GM12865 (cell line): ENCODE measurements around the gene SEMA6A.

ENCODE experiments used
- DNase-seq: peaks from one replicate; pipeline ENCODE4 v3.0.0; 2010; ENCODE audit warnings: low read depth
- H3K4me3 ChIP-seq: 2 replicates; pipeline ENCODE4 v1.5.1; 2011; ENCODE audit warnings: mild to moderate bottlenecking, low read depth, low read length, control low read depth
- TF ChIP-seq, protein P1 (sequence below): IDR thresholded peaks from 2 replicates; pipeline ENCODE4 v1.5.1; 2011; ENCODE audit warnings: low read length, control low read depth, low read depth, inconsistent platforms; ENCODE audit not compliant: insufficient read depth; ENCODE audit errors: missing control alignments

The SEMA6A gene

DNA sequence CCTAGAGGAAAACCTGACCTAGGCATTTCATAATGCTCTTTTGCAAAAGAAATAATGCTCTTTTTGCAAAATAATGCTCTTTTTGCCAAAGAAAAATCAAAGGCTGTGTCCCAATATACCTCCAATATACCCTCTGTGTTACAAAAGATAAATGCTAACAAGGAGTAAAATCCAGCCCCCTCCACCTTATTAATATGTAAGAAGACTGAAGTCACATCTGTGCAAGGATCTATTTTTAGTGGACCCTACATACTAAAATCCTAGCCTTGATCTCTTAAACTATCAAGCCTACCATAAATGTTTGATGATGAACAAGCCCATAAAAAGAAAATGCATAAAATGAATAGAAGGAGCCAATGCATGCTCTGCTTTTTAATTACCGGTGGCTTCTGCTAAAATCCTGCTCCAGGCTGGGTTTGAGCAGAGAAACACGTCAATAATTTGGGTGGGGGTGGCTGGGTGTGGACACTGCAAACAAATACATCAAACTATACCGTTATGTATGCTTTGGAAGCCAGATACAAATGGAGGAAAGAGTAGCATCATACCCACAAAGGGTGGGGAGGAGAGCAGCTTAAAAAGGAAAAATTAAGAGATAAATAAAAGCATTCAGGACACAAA is 131.6 kb downstream of the SEMA6A start:
- DNase-seq: no peak
- no peak overlapping the region for H3K4me3 ChIP-seq
- TF ChIP-seq, protein P1, sequence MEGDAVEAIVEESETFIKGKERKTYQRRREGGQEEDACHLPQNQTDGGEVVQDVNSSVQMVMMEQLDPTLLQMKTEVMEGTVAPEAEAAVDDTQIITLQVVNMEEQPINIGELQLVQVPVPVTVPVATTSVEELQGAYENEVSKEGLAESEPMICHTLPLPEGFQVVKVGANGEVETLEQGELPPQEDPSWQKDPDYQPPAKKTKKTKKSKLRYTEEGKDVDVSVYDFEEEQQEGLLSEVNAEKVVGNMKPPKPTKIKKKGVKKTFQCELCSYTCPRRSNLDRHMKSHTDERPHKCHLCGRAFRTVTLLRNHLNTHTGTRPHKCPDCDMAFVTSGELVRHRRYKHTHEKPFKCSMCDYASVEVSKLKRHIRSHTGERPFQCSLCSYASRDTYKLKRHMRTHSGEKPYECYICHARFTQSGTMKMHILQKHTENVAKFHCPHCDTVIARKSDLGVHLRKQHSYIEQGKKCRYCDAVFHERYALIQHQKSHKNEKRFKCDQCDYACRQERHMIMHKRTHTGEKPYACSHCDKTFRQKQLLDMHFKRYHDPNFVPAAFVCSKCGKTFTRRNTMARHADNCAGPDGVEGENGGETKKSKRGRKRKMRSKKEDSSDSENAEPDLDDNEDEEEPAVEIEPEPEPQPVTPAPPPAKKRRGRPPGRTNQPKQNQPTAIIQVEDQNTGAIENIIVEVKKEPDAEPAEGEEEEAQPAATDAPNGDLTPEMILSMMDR: no peak

DNA sequence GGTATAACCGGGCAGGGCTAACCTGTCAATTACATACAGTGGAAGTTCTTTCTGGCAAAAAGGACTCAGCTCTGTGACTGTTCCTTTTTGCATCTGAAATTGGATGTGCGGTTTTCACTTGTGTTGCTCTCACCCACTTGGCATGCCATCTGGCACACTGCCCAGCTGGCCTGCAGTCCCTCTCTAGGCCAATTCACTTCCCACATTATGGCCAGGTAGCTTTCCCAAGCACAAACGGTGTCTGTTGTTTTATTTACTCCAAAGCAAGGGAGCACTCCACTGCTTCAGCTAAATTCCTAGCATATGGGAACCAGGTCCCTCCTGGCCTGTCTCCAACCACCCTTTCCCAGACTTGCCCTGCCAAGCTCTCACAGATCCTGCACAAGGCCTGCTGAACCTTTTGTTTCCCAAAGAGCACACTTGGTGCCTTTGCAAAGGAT is 132.5 kb downstream of the SEMA6A start:
- H3K4me3 ChIP-seq: no peak overlapping the region
- TF ChIP-seq, protein P1: no peak
- DNase-seq: no peak

DNA sequence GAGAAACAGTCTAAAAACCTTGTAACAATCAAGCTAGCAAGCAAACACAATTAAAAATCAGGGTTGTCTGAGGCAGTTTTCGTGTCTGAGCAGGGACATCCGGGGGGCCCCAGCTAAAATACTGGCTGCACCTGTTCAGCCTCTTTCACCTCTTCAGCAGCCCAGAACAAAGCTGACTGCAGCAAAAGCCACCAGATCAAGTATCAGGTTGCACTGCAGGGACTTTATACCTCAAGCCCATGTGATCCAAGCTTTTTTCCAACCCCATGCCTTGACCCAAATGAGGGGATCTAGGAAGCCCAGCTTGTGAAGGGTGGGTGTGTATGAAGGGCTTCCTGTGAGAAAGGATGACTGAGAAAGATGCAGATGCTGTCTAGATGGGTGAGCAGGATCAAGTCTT is 133.4 kb downstream of the SEMA6A start:
- DNase-seq: no peak
- TF ChIP-seq, protein P1: no peak

DNA sequence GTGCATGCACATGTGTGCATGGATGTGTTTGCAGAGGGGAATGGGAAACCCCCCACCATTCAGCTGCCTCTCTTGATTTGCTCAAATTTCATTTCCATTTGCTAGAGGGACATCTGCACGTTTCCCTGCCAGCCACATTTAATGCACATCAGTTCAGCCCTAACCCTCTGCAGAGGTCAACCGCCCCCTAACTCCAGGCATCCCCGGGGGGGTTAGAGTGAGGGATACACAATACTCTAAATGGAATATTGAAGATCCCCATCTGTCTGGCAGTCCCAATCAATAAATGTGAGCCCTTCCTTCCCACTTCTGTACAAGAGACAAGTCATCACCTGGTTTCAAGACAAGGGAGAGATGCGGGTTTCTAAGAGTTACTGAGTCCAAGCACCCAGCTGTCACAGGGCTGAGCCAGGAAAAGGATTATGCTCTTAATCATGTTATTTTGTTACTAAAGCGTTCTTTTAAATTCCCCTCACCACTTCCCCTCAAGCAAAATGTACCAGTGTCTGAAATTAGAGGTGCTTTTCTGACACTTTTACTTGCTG is 134.1 kb downstream of the SEMA6A start:
- TF ChIP-seq, protein P1: no peak

More for the DNA sequence above, 133.4 kb downstream of the SEMA6A start:
- H3K4me3 ChIP-seq: no peak overlapping the region

DNA sequence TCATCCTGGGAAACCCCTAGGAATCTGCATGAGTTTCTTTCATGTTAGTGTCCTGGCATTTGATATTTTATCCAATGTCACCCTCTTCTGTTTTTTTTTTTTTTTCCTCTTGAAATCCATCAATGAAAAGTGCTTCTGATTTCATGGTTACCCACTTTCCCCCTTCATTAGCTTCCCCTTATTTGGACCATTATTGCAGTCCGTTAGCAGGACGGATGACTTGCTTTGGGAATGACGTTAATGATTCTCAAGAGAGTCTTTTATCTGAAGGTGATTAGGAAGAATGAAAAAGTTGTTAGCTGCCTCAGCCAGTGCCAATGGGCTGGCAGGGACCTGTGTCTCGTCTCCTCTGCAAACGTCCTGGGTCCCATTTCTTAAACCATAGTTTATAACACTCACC is 134.7 kb downstream of the SEMA6A start:
- no peak for DNase-seq
- TF ChIP-seq, protein P1: no peak

More for the DNA sequence above, 134.1 kb downstream of the SEMA6A start:
- H3K4me3 ChIP-seq: no peak overlapping the region
- peak; percentile 5 for DNase-seq

DNA sequence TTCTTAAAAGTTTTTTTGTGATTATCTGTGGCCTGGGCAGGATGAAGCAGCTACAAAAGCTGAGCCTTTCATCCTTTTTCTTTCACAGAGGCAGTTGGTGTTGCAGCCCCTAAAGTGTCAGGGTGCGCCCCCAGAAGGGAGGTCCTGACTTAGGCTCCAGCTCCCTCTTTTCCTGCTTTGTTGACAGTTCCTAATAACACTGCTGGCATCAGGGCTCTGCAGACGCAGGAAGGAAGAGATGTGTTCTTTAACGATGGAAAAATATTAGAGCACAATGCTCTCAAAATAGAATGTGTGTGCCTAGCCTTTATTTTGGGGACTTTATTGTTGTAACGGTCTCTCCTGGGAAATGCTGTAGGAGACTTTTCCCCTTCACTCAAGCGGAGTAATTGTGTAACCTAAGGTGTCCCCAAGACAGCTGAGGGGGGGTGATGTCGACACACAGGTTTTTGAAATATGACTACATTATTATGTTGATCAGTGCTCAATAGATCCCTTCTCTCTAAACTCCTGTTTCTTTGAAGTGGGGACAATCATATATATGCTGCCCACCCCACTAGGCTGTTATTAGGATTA is 135.6 kb downstream of the SEMA6A start:
- no peak overlapping the region for H3K4me3 ChIP-seq
- no peak for DNase-seq
- TF ChIP-seq, protein P1: no peak

More for the DNA sequence above, 134.7 kb downstream of the SEMA6A start:
- no peak overlapping the region for H3K4me3 ChIP-seq
